KOPT-K1 (cell line): Measurements from ENCODE around the gene ACTR6.

Source experiments
- H3K27ac ChIP-seq: fragments of 200-600 bp; sonication (generic); 2 replicates; pipeline ENCODE4 v1.5.1; 2016; ENCODE audit warnings: antibody characterized with exemption, mild to moderate bottlenecking, low read depth, low read length; ENCODE audit not compliant: poor library complexity, severe bottlenecking
- H3K36me3 ChIP-seq: fragments of 200-600 bp; sonication (generic); 2 replicates; pipeline ENCODE4 v1.5.1; 2017; ENCODE audit warnings: antibody characterized with exemption, mild to moderate bottlenecking, low read length, moderate library complexity; ENCODE audit not compliant: insufficient read depth
- H3K9me3 ChIP-seq: fragments of 200-600 bp; sonication (generic); 2 replicates; pipeline ENCODE4 v1.5.1; 2017; ENCODE audit warnings: antibody characterized with exemption, low read length, mild to moderate bottlenecking; ENCODE audit not compliant: insufficient read depth, poor library complexity, severe bottlenecking

The ACTR6 gene

DNA sequence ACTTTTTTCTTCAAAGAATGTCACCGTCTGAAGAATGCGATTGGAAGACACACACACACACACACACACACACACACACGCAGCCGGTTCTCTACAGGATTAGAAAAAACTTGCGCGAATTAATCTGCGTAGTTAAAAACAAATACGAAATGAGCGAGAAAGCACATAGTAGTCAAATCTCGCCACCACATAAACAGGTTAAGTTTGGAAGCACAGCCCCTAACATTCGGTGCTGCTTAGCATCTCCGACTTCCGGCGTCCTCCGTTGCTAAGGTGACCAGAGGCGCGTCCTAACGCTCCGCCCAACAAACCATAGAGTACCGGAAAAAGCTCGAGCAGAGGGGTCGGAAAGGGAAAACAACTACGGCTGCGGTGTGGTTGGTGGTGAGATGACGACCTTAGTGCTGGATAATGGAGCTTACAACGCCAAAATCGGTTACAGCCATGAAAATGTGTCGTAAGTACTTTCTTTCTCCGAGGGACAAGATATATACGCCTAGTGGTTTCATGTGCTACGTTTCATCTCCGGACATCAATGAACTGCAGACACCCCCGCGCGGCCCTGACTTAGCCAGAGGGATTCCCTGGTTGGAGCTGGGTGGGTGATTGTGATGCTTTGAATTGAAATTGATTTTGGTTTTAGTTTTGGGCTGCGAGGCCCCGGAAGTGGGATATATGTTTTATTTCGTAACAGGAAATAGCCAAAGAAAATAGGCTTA, at the start of gene ACTR6:
Gene ACTR6, plus strand, starts transcription at position 353 of the 719 bp plus-strand sequence. Its CDS starts 37 bp downstream, at position 390.
- Histone ChIP-seq H3K27ac (peak within 1 kb of the TSS; percentile 77), H3K9me3 (no peaks in the 10 kb centered on the region), H3K36me3 (peaks cover 14% of the 10 kb centered on the region)

DNA sequence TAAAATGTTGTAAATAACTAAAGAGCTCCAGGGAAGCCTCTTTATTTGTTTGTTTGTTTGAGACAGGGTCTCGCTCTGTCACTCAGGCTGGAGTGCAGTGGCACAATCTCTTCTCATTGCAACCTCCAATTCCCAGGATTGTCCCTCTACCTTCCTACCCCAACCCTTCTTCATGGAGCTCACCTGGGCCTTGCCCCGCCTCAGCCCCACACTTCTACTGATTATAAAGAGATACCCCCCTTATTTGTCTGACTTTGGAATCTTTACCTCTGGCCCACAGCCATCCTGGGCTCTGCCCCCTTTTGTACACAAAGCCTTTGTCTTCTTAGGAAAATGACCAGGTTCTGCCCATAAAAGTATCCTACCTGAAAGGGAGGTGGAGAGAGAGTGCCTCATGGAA, 48.8 kb upstream of the ACTR6 start:
- no peaks in the 10 kb centered on the region for H3K9me3 ChIP-seq
- no peak overlapping the region for H3K27ac ChIP-seq
- peaks cover 3% of the 10 kb centered on the region; the same call in 1 of the 2 replicates for H3K36me3 ChIP-seq

DNA sequence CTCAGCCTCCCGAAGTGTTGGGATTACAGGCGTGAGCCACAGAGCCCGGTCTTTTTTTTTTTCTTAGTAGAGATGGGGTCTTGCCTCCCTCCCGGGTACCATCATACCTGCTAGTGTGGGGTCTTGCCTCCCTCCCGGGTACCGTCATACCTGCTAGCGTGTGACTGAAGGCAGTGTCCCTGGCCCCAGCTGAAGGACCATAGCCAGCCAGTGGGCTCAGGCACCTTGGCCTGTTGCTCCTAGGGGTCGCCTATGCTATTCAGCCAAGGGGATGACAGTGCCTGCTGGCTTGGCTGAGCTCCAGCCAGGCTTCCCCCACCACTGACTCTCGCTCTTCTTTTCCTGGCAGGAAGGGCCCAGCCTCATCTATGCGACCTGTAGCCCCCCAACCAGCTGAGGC, 47.5 kb upstream of the ACTR6 start:
- Histone ChIP-seq H3K9me3 (no peaks in the 10 kb centered on the region), H3K36me3 (peaks cover 14% of the 10 kb centered on the region; the same call in 1 of the 2 replicates), H3K27ac (no peak overlapping the region)

DNA sequence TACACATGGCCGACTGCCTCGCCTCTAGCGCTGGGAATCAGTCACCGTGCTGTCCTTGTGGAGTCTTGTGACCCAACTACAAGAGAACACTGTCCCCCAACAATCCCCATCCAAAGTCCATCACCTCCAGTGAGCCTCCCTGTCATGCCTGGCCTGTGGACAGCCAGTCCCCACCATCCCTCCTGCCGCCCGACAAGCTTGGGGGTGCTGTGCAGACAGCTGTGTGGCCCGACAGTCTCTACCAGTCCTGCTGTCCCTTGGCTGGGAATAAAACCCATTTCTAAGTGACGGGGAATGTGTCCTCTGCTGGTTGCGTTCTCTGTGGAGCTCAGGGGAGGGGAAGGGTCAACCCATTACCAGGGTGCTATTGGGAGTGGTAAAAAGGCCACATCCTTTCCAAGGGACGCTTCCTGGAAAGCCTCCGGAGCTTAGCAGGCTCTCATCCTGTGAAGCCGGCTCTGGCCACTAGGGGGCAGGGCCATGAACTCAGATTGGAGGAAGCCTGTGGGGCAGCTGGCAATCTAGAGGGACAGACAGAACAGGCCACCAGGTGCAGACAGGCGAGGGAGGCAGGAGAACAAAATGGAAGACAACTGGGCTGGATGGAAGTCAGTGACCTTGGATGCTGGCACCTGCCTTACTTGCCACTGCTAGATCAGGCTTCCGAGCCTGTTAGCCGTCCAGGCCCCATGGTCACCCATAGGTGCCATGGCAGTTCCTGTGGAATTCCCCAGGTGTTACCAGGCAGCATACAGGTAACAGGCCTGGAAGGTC, 46.0 kb upstream of the ACTR6 start:
- no peaks in the 10 kb centered on the region for H3K9me3 ChIP-seq
- H3K27ac ChIP-seq, result no peak overlapping the region

DNA sequence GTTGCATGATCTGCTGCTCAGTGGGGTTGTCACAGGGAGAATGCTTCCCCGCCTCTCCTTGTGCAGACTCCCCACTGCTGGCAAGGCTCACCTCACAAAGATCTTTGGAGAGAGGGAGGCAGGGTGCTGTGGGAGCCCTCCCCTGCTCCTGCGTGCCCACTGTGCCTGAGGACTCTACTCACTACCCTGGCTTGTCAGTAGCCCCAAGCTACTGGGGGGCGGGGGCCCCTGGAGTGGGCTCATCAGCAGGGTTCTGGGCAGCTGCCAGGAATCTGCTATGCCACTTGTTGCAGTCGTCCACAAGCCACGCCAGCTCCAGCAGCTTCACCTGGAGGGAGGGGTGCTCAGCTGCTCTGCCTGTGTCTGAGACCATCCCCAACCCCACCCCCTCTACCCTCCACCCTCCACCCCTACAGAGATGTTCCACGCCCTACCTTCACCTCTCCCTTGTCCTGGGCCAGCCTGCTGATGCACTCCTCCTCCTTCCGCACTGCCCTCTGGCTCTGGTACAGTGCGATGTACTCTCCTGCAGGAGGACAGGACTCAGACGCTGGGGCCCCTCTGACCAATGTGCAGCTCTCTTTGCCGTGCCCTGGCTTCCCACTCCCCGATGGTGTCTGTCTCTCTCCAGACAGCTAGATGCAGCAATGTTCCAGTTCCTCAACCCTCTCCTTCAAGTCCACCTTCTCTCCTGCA, 43.7 kb upstream of the ACTR6 start:
- Histone ChIP-seq H3K9me3 (no peaks in the 10 kb centered on the region), H3K27ac (no peak overlapping the region), H3K36me3 (peaks cover 40% of the 10 kb centered on the region; the same call in 1 of the 2 replicates)

More for the DNA sequence above, 46.0 kb upstream of the ACTR6 start:
- H3K36me3 ChIP-seq, result peaks cover 24% of the 10 kb centered on the region; the same call in 1 of the 2 replicates

DNA sequence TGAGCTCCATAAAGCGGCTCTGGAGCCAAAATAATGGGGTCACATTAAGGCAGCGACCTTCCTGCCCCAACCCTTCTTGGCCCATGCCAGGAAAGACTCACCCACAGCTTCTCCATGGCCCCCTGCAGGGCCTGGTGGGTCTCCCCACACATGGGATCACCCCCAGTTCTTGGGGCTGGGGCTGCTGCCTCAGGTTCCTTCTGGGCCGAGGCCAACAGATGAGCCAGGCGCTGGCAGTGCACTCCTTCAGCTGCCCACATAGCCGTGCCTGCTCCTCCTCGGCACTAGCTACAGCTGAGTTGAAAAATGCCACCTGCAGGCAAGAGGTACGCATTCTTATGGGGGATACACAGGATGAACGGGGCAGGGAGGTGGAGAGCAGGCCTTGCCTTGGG, 43.2 kb upstream of the ACTR6 start:
- H3K36me3 ChIP-seq, result peaks cover 40% of the 10 kb centered on the region; the same call in 1 of the 2 replicates
- no peak overlapping the region for H3K27ac ChIP-seq
- H3K9me3 ChIP-seq, result no peaks in the 10 kb centered on the region

DNA sequence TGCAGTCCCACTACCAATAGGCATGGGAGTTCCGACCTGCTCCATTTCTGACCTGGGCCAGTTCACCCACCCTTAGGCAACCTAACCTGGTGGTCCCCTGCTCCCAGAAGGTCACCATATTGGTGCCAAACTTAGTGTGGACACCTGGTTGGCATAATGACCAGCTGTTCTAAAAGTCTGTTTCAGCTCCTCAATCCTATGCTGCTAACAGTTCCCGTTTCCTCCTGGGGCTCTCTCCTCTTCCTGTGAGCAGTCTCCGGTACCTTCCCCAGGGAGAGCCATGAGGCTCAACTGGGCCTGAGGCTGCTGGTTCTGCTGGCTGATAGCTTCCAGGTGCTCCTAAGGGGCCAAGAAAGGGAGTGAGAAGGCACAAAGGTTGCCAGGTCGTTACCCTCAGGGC, 42.1 kb upstream of the ACTR6 start:
- Histone ChIP-seq H3K36me3 (peaks cover 40% of the 10 kb centered on the region; the same call in 1 of the 2 replicates), H3K27ac (no peak overlapping the region), H3K9me3 (no peaks in the 10 kb centered on the region)

DNA sequence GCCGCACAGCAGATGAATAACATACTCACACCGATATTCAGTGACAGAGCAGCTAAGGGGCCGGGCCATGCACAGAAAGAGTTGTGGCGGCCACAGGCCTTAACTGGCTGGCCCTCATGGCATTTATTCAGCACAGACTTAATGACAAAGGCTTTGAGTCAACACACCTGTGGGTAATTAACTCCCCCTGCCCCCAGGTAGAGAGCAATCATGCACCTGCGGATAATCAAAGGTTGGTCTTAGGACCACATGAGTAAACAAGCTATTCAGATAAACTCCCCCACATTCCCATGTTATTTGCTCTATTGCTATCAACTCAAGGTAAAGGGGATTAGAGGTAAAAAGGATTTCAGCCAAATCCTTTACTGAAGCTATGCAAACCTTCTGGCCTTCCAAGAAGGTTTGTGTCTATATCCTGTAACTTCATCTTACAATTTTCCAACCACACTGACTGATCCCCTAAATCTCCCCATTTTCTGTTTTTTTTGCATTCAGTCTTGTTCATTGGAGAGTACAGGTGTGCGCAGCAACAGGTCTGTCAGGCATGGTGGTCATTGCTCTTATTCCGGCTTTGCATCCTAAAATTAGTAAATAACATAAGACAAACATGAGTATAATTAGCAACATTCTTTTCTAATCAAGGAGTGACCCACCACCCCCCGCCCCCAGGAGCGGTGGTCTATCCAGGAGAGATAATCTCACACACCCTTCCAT, 41.1 kb upstream of the ACTR6 start:
- peaks cover 43% of the 10 kb centered on the region; the same call in 1 of the 2 replicates for H3K36me3 ChIP-seq
- H3K27ac ChIP-seq, result no peak overlapping the region
- H3K9me3 ChIP-seq, result no peaks in the 10 kb centered on the region

DNA sequence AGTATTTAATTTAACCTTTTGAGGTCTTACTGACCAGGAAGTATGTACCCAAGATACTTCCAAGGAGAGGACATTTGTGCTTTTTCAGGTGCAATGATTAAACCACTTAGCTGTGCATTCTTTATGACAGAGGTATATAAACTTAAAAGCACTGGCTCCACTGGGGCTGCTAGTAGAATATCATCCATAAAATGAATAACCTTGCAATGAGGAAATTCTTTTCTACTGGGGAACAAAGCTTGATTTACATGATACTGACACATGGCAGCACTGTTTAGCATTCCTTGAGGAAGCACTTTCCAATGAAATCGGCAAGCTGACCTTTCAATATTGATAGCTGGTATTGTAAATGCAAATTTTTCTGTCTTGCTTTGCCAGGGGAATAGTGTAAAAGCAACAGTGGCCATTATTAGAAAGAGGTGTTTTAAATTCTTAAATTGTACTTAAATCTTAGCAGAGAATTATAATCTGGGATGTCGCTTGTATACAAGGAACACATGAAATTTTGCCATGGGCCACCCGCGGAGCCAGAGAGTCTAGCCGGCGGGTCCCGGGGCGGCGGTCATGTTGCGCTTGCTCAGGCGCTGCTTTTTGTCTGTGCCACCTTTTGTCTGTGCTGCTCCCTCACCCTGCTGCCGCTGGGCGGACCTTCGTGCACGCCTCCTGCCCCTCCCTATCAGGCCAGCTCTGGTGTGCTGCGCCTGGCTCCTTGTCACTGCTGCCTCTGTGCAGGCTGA, 37.0 kb upstream of the ACTR6 start:
- H3K27ac ChIP-seq, result no peak overlapping the region
- peaks cover 58% of the 10 kb centered on the region for H3K36me3 ChIP-seq
- H3K9me3 ChIP-seq, result no peaks in the 10 kb centered on the region

DNA sequence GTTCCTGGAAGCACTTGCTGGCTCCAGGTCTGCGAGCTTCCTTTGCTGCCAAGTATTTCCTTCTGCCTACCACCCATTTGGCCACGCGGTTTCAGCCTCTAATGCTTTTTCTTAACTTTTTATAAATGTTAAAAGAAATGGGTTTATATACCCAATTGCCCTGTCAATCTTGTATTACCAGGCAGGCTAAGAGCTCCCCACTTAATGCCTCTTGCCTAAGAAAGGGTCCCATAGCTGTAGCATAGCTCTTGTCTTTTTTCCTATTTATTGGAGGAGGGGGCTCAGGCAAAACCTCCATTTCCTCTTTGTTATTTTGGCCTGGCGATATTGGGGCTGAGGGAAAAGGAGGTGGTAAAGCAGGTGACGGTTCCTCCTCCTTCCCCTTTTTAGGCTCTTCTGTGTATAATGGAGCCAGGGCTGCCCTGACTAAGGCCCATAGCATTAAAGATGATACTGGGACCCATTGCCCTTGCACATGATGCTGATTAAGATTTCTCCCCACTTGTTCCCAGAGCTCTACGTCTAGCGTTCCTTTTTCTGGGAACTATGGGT, 36.4 kb upstream of the ACTR6 start:
- H3K36me3 ChIP-seq, result peaks cover 59% of the 10 kb centered on the region
- no peak overlapping the region for H3K27ac ChIP-seq
- H3K9me3 ChIP-seq, result no peaks in the 10 kb centered on the region

DNA sequence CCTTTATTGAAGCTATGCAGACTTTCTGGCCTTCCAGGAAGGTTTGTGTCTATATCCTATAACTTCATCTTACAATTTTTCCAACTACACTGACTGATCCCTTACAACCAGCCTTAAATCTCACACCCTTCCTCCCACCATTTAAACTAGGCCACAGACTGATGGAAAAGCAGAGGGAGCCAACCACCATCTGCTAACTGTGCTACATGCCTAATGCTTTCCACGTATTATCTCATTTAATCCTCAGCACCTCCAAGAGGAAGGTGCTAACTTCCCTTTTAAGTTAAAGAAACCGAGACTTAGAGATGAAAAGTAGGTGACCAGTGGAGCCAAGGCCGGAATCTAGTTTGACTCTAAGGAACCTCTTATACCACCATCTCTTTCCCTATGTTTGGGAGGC, 35.3 kb upstream of the ACTR6 start:
- H3K27ac ChIP-seq, result no peak overlapping the region
- H3K36me3 ChIP-seq, result peaks cover 58% of the 10 kb centered on the region
- no peaks in the 10 kb centered on the region for H3K9me3 ChIP-seq

DNA sequence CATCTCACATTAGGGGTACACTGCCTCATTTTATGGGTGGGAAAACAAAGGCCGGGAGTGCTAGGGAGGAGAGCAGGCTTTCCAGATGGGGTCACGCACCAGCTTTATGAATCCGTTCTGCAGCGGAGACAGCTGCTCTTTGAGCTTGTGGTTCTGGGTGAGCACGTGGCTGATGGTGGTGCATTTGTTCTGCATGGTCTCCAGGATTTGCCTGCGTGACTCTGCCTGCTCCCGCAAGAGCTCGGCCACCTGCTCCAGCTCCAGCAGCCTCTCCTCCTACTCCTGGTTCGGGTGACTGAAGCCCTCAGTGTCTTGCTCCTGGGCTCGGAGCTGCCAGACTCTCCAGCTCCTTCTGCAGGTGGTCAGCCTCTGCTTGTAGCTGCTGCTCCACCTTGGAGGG, 34.4 kb upstream of the ACTR6 start:
- Histone ChIP-seq H3K9me3 (no peaks in the 10 kb centered on the region), H3K36me3 (peaks cover 57% of the 10 kb centered on the region), H3K27ac (no peak overlapping the region)

DNA sequence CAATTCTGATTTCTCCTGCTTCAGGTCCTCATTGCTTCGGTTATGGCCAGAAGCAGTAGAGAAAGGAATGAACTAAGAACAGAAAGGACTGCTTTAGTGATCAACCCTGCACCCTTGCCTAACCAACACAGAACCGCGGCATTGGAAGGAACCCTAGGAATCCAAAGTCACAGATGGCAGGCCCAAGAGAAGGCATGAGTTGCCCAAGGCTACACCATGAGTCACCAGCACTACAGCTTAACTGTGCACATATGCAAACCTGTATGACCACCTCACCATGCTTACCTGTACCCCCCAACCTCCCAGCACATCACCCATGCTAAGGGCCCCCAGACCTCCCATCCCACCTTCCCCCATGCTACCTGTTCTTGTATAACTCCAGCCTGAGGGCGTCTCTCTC, 32.1 kb upstream of the ACTR6 start:
- peaks cover 70% of the 10 kb centered on the region for H3K36me3 ChIP-seq
- no peaks in the 10 kb centered on the region for H3K9me3 ChIP-seq
- no peak overlapping the region for H3K27ac ChIP-seq

DNA sequence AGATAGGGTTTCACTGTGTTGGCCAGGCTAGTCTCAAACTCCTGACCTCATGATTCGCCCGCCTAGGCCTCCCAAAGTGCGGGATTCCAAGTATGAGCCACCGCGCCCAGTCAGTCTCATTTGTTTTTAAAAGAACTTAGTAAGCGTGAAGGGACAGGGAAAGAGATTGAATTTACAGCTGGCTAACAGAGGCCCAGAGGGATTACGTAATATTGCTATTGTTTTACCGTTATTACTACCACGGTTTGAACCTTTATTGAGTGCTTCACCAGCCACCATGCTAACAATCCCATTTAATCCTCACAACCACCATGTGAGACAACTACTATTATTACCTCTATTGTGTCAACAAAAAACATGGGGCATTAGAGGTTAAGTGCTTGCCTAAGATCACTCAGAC, 31.3 kb upstream of the ACTR6 start:
- no peak overlapping the region for H3K27ac ChIP-seq
- H3K36me3 ChIP-seq, result peaks cover 75% of the 10 kb centered on the region
- no peaks in the 10 kb centered on the region for H3K9me3 ChIP-seq
